Retinal pigment epithelial cell (primary cell): ENCODE measurements around the gene COLGALT1.

Source experiments
- DNase-seq: peaks from one replicate; pipeline ENCODE4 v3.0.0-alpha.2; 2010; ENCODE audit warnings: low read depth
- H3K4me3 ChIP-seq: 2 replicates; pipeline ENCODE4 v1.5.1; 2011; ENCODE audit warnings: mild to moderate bottlenecking, low read length, control low read depth, moderate library complexity
- CTCF ChIP-seq: conservative IDR thresholded peaks from 2 replicates; pipeline ENCODE4 v1.5.1; 2011; ENCODE audit warnings: low read depth, low read length, control low read depth, inconsistent platforms

COLGALT1 gene

GRCh38 chr19:17632577-17632976, 77.1 kb downstream of the COLGALT1 start:
- H3K4me3 ChIP-seq, result no peak overlapping the region
- DNase-seq, result no peak
- TF ChIP-seq CTCF, result no peak
